ENCODE measurements around the gene AGBL4. TPM values are rescaled to one million over a fixed set of nuclear protein-coding genes. Genes with fewer than 3 reads are reported as not detected.

The AGBL4 gene
- total RNA-seq, 4 donors from 2014 or later: 0.13 TPM; not detected in 3

- TF ChIP-seq POLR2AphosphoS5 (IDR thresholded peaks at IDR 0.05) (no peak), POLR2A (IDR thresholded peaks at IDR 0.05; ENCODE audit: low read depth) (no peak), EP300 (IDR thresholded peaks at IDR 0.05) (no peak)
- TF ChIP-seq, protein P1, sequence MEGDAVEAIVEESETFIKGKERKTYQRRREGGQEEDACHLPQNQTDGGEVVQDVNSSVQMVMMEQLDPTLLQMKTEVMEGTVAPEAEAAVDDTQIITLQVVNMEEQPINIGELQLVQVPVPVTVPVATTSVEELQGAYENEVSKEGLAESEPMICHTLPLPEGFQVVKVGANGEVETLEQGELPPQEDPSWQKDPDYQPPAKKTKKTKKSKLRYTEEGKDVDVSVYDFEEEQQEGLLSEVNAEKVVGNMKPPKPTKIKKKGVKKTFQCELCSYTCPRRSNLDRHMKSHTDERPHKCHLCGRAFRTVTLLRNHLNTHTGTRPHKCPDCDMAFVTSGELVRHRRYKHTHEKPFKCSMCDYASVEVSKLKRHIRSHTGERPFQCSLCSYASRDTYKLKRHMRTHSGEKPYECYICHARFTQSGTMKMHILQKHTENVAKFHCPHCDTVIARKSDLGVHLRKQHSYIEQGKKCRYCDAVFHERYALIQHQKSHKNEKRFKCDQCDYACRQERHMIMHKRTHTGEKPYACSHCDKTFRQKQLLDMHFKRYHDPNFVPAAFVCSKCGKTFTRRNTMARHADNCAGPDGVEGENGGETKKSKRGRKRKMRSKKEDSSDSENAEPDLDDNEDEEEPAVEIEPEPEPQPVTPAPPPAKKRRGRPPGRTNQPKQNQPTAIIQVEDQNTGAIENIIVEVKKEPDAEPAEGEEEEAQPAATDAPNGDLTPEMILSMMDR (IDR thresholded peaks at IDR 0.05): no peak
Measured at GRCh38 chr1:48561444-48561843, 1462.3 kb downstream of the AGBL4 start.

GRCh38 chr1:48560577-48560976 is 1463.2 kb downstream of the AGBL4 start:
- H3K4me3 ChIP-seq: no peak overlapping the region
- no peaks in the 10 kb centered on the region for H3K36me3 ChIP-seq
- no peaks in the 10 kb centered on the region for H3K4me1 ChIP-seq
- no peak for DNase-seq (ENCODE audit: extremely low spot score)
- H3K27ac ChIP-seq (replicated peaks in 1 of 4): no peak overlapping the region
- TF ChIP-seq POLR2AphosphoS5 (IDR thresholded peaks at IDR 0.05) (no peak), POLR2A (IDR thresholded peaks at IDR 0.05; ENCODE audit: low read depth) (no peak), EP300 (IDR thresholded peaks at IDR 0.05) (no peak)
- TF ChIP-seq, protein P1 (IDR thresholded peaks at IDR 0.05): no peak
- no peaks in the 10 kb centered on the region for H3K27me3 ChIP-seq
- intact Hi-C loops (cut with DNase I): no loop called here
- H3K9me3 ChIP-seq: no peaks in the 10 kb centered on the region

More at GRCh38 chr1:48561444-48561843, 1462.3 kb downstream of the AGBL4 start:
- 93% methylated on average over 1 of the region's 1 CpG for WGBS
- Histone ChIP-seq H3K9me3 (no peaks in the 10 kb centered on the region), H3K4me1 (no peaks in the 10 kb centered on the region), H3K27me3 (no peaks in the 10 kb centered on the region), H3K36me3 (no peaks in the 10 kb centered on the region), H3K27ac (replicated peaks in 1 of 4) (no peak overlapping the region), H3K4me3 (no peak overlapping the region)
- intact Hi-C loops (cut with DNase I): no loop called here
- no peak for DNase-seq (ENCODE audit: extremely low spot score)

- intact Hi-C loops (cut with DNase I): no loop called here
- Histone ChIP-seq H3K9me3 (no peaks in the 10 kb centered on the region), H3K36me3 (no peaks in the 10 kb centered on the region), H3K27ac (replicated peaks in 1 of 4) (no peak overlapping the region), H3K4me3 (no peak overlapping the region), H3K27me3 (no peaks in the 10 kb centered on the region), H3K4me1 (no peaks in the 10 kb centered on the region)
- 58% methylated on average over 1 of the region's 1 CpG for WGBS
- TF ChIP-seq EP300 (IDR thresholded peaks at IDR 0.05): no peak
- no peak for TF ChIP-seq POLR2A (IDR thresholded peaks at IDR 0.05; ENCODE audit: low read depth)
- no peak for TF ChIP-seq POLR2AphosphoS5 (IDR thresholded peaks at IDR 0.05)
- TF ChIP-seq, protein P1 (IDR thresholded peaks at IDR 0.05): no peak
- DNase-seq (ENCODE audit: extremely low spot score): no peak
Measured at GRCh38 chr1:48560116-48560515, 1463.6 kb downstream of the AGBL4 start.

DNA sequence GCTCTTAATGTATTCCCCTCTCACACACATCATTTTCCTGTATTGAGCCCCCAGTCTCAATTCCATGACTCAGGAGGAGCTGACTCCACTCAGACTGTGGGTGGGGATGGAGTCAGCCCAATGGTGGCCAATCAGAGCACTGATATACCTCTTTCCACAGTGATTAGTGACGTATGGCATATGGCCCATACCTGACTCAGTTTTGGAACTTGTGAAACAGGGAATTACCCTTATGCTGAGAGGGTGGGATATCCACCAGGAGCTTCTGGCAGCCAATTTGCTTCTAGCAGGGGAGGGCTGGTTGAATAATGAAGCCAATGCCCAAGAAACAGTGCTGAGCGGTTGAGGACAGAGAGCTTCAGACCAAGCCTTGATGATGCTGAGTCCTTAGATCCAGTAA is 1465.4 kb downstream of the AGBL4 start:
- Histone ChIP-seq H3K27me3 (no peaks in the 10 kb centered on the region), H3K27ac (replicated peaks in 1 of 4) (no peak overlapping the region), H3K36me3 (no peaks in the 10 kb centered on the region), H3K4me3 (no peak overlapping the region), H3K4me1 (peaks cover 0 to 5% (median 3%) of the 10 kb centered on the region in 4 donors), H3K9me3 (no peaks in the 10 kb centered on the region)
- no peak for DNase-seq (ENCODE audit: extremely low spot score)
- TF ChIP-seq POLR2AphosphoS5 (IDR thresholded peaks at IDR 0.05): no peak
- TF ChIP-seq EP300 (IDR thresholded peaks at IDR 0.05): no peak
- TF ChIP-seq POLR2A (IDR thresholded peaks at IDR 0.05; ENCODE audit: low read depth): no peak
- TF ChIP-seq, protein P1 (IDR thresholded peaks at IDR 0.05): no peak
- WGBS: 94% methylated on average over 2 of the region's 2 CpGs
- intact Hi-C loops (cut with DNase I): no loop called here

DNA sequence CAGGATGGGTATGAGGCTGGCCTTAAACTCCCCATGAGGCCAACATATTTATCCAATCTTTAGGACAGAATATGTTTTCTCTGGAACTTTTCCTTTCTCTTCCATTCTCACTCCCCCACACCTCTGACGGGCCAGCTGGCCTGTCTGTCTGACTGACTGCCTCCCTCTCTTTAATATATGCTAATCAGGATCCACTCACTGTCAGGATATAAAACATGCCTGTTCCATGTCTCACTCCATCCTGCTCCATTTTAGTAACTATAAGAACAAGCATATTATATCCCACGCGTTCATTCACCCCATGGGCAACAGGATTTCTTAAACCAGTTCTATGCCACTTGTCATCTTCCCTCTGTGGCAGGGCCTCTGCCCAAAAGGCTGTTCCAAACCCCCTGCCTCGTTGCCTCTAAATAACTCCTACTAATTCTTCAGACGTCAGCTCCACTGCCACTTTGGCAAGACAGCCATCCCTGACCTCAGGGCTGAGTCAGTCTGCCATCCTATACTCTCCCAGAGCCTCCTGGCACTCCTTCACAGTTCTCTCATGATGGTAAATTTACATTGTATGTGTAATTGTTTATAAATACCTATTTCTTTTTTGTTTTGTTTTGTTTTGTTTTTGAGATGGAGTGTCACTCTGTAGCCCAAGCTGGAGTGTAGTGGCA is 1467.4 kb downstream of the AGBL4 start:
- no peak for TF ChIP-seq EP300 (IDR thresholded peaks at IDR 0.05)
- TF ChIP-seq, protein P1 (IDR thresholded peaks at IDR 0.05): no peak
- intact Hi-C loops (cut with DNase I): no loop called here
- Histone ChIP-seq H3K4me3 (no peak overlapping the region), H3K36me3 (no peaks in the 10 kb centered on the region), H3K27me3 (no peaks in the 10 kb centered on the region), H3K27ac (replicated peaks in 1 of 4) (no peak overlapping the region), H3K9me3 (no peaks in the 10 kb centered on the region), H3K4me1 (peaks cover 5 to 15% (median 12%) of the 10 kb centered on the region in 4 donors)
- DNase-seq (ENCODE audit: extremely low spot score): no peak
- WGBS: 66% methylated on average over 5 of the region's 5 CpGs
